IPS-15b (cell line): ENCODE data around the gene LCA5L.
"Not testable (repeated sequence)": the region's sequence is repeated elsewhere in the genome, so short reads cannot be mapped to it uniquely, and the experiment has no call there.

ENCODE experiments used
- H3K27me3 ChIP-seq: one replicate; pipeline ENCODE4 v1.6.1; 2013; ENCODE audit warnings: low read length; ENCODE audit not compliant: control insufficient read depth, insufficient read depth
- H3K36me3 ChIP-seq: one replicate; pipeline ENCODE4 v1.6.1; 2013; ENCODE audit warnings: low read length; ENCODE audit not compliant: control insufficient read depth, insufficient read depth
- H3K4me1 ChIP-seq: one replicate; pipeline ENCODE4 v1.6.1; 2013; ENCODE audit warnings: mild to moderate bottlenecking, low read length; ENCODE audit not compliant: control insufficient read depth, insufficient read depth
- H3K4me3 ChIP-seq: one replicate; pipeline ENCODE4 v1.5.1; 2013; ENCODE audit warnings: low read depth, low read length
- H3K9ac ChIP-seq: one replicate; pipeline ENCODE4 v1.6.1; 2013; ENCODE audit warnings: low read depth, mild to moderate bottlenecking, low read length
- H3K9me3 ChIP-seq: one replicate; pipeline ENCODE4 v1.6.1; 2013; ENCODE audit warnings: mild to moderate bottlenecking, low read length; ENCODE audit not compliant: control insufficient read depth, insufficient read depth

The LCA5L gene

DNA sequence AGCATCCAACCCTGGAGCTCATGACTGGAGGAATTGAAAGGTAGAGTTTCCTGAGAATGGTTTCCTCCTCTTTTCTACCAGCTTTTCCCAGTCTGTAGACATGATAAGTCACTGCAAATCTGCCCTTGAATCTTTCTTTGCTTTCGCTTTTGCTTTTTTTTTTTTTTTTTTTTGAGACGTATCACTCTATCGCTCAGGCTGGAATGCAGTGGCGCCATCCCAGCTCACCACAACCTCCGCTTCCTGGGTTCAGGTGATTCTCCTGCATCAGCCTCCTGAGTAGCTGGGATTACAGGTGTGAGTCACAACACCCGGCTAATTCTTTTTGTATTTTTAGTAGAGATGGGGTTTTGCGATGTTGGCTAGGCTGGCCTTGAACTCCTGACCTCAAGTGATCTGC lies 1.7 kb upstream of the LCA5L start:
- Histone ChIP-seq H3K4me3 (no peak overlapping the region), H3K9ac (no peak overlapping the region), H3K27me3 (no peaks in the 10 kb centered on the region), H3K4me1 (peaks cover 10% of the 10 kb centered on the region), H3K36me3 (no peaks in the 10 kb centered on the region), H3K9me3 (no peaks in the 10 kb centered on the region)

DNA sequence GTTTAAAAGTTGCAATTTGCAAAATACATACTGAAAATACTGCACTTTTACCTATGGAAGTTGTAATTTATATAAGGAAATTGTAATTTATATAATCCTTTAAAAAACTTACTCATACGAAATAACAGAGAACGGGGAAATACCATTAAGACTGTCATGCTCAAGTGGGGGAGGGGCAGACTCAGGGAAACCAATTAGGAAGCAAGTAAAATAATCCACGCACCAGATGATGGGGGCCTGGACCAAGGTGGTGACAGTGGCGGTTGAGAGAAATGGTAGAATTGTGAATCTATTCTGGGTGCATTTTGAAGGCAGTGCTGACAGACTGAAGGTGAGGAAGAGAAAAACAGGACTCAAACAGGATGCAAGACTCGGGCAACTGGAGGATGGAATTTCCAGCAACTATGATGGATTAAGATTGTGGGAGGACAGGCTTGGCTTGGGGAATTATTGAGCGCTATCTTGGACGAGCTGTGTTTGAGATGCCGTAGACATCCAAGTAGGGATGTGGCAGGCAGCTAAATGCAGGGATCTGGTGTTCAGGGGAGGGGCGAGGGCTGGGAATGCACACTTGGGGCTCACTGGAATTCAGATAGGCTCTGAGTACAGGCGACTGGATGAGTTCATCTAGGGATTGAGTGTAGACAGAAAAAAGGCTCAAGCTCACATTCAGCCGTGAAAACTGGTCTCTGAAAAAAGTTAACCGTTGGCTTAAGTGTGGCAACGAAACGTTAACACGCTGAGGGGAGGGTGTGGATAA lies 977 bp downstream of the LCA5L start:
- Histone ChIP-seq H3K4me3 (peak overlapping the region; percentile 91), H3K9me3 (no peaks in the 10 kb centered on the region), H3K9ac (no peak overlapping the region), H3K4me1 (peaks cover 5% of the 10 kb centered on the region), H3K27me3 (no peaks in the 10 kb centered on the region), H3K36me3 (no peaks in the 10 kb centered on the region)

DNA sequence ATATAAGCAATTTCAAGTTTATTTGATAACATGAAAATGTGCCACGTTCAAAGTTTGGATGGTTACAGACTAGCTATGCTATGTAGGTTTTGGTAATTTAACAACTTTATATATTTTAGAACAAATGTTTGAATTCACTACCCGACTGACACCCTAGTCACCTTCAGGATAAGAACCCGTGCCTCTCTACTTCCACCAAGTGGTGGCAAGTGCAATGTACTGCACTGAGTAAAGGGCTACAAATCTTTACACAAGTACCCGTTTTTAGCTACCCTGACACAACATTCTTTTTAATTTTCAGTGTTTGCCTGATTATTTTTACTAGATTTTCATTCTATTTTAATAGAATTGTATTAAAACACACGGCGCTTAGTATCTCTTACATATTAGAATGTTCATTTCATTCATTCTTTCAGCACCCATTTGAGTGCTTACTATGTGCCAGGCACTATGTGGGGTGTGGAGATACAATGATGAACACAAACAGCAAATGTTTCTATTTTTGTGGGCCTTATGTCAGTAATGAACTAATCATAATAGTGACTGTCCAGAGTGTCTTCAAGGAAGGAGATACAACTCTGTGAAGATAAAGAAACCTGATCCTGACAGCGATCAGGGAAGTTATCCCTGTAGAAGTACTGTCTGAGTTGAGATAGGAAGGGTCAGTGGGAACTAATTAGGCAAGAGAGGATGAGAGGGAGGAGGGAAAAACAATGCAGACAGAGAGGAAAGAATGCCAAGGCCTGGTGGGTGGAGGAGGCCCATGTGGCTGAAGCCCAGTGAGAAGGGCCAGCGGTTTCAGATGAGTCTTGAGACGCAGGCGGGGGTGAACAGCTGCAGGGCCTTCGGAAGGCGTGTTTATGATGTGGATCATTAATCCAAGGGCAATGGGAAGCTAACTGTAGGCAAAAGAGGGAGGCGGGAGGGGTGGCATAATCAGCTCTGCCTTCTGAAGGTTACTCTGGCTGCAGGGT lies 3.8 kb downstream of the LCA5L start:
- Histone ChIP-seq H3K27me3 (no peaks in the 10 kb centered on the region), H3K9me3 (no peaks in the 10 kb centered on the region), H3K36me3 (no peaks in the 10 kb centered on the region), H3K4me1 (peaks cover 5% of the 10 kb centered on the region), H3K9ac (no peak overlapping the region), H3K4me3 (no peak overlapping the region)

DNA sequence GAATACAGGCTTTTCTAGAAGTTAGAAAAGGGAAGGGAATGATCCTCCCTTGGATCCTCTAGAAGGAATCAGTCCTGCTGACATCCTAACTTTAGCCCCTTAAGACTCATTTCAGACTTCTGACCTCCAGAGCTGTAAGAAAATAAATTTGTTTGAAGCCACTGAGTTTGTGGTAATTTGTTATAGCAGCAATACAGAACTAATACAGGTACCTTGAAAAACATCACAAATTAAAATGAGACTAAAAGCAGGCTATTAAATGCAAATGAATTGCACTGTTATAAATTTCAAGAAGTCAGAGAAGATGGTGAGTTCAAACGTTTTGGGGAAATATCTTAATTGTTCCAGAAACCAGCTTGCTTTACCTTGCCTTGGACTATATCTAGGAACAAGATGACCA lies 6.3 kb downstream of the LCA5L start:
- no peaks in the 10 kb centered on the region for H3K36me3 ChIP-seq

DNA sequence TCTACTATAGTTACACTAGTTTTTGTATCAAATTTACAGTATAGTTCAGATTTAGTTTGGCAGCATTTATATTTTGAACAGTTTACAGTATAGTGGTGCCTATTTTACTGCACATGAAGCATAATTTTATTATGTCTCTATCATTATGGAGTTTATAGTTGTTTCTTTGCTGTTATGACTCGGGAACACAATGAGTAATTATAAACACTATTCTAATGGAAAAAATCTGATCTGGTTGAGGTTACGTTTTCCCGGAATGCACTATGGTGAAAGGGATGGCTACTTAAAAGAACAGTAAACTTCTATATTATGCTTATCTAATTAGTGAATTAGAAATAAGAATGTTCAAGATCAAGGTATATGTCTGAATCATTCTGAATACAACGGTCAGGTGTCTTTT lies 10.6 kb downstream of the LCA5L start:
- no peaks in the 10 kb centered on the region for H3K27me3 ChIP-seq
- H3K4me1 ChIP-seq = peaks cover 8% of the 10 kb centered on the region
- no peak overlapping the region for H3K4me3 ChIP-seq
- no peak overlapping the region for H3K9ac ChIP-seq
- H3K9me3 ChIP-seq = no peaks in the 10 kb centered on the region
- no peaks in the 10 kb centered on the region for H3K36me3 ChIP-seq

More for the DNA sequence above, 6.3 kb downstream of the LCA5L start:
- H3K9me3 ChIP-seq = no peaks in the 10 kb centered on the region
- no peak overlapping the region for H3K9ac ChIP-seq
- no peaks in the 10 kb centered on the region for H3K4me1 ChIP-seq
- H3K27me3 ChIP-seq = no peaks in the 10 kb centered on the region
- no peak overlapping the region for H3K4me3 ChIP-seq

DNA sequence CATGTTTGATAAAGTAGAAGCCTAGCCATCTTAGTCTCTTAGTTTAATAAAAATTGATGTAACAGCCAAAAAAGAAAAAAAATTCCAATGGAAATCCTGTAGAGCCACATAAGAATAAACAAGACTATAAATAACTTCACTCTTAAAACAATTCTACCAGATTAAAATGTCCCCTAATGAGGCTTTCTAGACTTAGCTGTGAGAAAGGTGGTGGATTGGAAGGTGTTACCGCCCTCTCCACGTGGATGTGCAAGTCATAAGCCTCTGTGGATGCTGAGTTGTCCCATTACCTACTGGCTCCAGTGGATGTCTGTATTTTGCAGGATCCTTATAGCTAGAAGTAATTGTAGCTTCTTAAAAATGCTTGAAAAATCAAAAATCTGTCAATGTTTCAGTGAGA lies 14.6 kb downstream of the LCA5L start:
- no peaks in the 10 kb centered on the region for H3K27me3 ChIP-seq
- H3K4me1 ChIP-seq = peaks cover 9% of the 10 kb centered on the region
- H3K9me3 ChIP-seq = no peaks in the 10 kb centered on the region
- no peak overlapping the region for H3K9ac ChIP-seq
- no peak overlapping the region for H3K4me3 ChIP-seq
- no peaks in the 10 kb centered on the region for H3K36me3 ChIP-seq

DNA sequence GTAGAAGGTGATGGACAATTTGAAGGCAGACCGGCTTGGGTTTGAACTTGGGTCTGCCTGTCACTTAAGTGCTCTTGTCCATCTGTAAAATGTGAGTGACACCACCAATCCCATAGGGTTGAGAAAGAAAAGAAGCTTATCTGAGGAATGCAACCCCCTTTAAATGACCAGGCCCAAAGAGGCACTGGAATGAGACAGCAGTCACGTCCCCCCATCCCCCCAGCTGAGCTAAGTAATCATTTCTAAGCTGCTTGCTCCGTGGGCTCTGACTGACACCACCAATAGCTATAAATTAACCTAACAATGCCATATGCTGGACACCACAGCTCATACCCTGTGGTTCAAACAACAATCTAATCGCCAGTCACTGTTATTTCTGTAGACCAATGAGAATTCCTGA lies 15.1 kb downstream of the LCA5L start:
- H3K9ac ChIP-seq = no peak overlapping the region

DNA sequence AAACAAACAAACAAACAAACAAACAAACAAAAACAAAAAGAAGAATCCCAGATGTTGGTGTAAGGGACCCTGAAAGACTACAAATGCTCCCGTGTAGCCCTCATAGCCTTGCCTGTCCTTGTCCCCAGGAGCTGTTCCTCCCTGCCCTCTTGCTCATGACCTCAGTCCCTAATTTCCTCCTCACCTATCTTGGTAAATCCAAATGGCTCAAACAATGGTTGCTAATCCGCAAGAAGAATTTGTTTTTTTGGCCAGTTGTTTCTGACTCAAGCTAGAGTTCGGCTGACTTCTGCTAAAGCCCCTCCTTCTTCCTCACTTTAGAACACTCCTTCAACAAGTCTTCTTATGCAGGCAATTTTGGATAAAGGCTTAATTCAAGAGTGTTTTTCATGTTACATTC lies 15.6 kb downstream of the LCA5L start:
- Histone ChIP-seq H3K27me3 (no peaks in the 10 kb centered on the region), H3K4me1 (peaks cover 9% of the 10 kb centered on the region), H3K4me3 (no peak overlapping the region), H3K36me3 (no peaks in the 10 kb centered on the region), H3K9ac (no peak overlapping the region), H3K9me3 (no peaks in the 10 kb centered on the region)

More for the DNA sequence above, 15.1 kb downstream of the LCA5L start:
- H3K36me3 ChIP-seq = no peaks in the 10 kb centered on the region
- H3K9me3 ChIP-seq = no peaks in the 10 kb centered on the region
- H3K27me3 ChIP-seq = no peaks in the 10 kb centered on the region
- peaks cover 9% of the 10 kb centered on the region for H3K4me1 ChIP-seq
- no peak overlapping the region for H3K4me3 ChIP-seq

DNA sequence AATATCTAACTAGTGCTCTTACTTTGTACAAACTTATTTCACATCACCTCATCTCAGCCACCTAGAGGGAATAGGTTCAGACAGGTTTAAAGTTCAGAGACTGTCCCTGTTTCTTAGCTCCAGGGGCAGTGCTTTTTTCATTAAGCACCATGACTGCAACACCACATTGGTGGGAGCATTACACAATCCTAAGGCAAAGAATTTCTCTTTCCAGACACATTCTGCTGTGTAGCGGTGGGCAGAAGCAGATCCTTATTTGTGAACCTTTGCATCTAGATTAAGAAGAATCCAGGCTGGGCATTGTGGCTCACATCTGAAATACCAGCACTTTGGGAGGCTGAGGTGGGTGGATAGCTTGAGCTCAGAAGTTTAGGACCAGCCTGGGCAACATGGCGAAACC lies 16.1 kb downstream of the LCA5L start:
- Histone ChIP-seq H3K27me3 (no peaks in the 10 kb centered on the region), H3K9ac (no peak overlapping the region), H3K9me3 (no peaks in the 10 kb centered on the region), H3K36me3 (no peaks in the 10 kb centered on the region), H3K4me1 (peaks cover 9% of the 10 kb centered on the region), H3K4me3 (no peak overlapping the region)

DNA sequence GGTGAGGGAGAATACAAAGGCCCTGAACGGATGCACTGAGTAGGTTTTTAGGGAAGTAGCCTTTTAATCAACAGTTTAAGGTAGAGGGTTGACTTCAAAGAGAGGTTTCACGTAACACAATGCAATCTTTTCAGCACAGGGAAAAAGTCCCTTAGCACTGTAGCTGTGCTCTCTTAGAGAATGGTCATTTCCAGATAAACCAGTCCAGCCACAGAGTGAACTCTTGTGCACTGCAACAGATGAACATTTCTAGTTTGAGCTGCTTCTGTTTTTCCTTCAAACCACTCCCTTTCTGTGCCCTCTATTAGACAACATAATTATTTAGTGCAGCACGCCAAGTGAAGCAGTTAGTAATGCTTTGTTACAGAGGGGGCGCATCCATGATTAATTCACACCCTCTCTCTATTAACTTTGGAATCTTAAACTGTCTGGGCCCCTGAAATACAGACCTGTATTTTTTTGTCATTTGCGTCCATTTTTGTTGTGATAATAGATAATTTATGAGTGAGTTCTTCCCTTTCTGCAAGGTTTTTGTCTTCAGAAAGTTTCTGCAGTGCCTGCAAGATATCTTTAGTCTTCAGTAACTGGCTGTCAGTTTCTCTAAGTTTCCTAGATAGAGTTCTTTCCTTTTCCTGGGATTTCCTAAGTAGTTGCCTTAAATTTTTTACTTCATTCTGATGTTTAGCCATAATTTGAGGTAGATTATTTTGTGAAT lies 22.9 kb downstream of the LCA5L start:
- Histone ChIP-seq H3K4me1 (peaks cover 5% of the 10 kb centered on the region), H3K9me3 (no peaks in the 10 kb centered on the region), H3K4me3 (no peak overlapping the region), H3K36me3 (no peaks in the 10 kb centered on the region), H3K9ac (no peak overlapping the region), H3K27me3 (no peaks in the 10 kb centered on the region)

DNA sequence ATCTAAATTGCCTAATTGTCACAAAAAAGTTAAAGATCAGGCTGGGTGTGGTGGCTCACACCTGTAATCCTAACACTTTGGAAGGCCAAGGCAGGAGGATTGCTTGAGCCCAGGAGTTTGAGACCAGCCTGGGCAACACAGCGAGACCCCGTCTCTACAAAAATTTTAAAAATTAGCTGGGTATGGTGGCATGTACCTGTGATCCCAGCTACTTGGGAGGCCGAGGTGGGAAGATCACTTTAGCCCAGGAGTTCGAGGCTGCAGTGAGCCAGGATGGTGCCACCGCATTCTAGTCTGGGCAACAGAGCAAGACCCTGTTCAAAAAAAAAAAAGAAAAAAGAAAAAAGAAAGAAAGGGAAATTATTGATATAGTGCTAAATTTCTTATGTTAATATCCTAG lies 26.4 kb downstream of the LCA5L start:
- H3K4me3 ChIP-seq, H3K9ac ChIP-seq: not testable (repeated sequence)

More for the DNA sequence above, 26.4 kb downstream of the LCA5L start:
- not testable (repeated sequence) for H3K9me3 ChIP-seq, H3K27me3 ChIP-seq, H3K36me3 ChIP-seq, H3K4me1 ChIP-seq
